ENCODE data around the gene SLC25A21. TPM values are rescaled to one million over a fixed set of nuclear protein-coding genes. Genes with fewer than 3 reads are reported as not detected.

Gene SLC25A21
- polyA plus RNA-seq, 2 of the 4 experiments (the other 2 are of a cell fraction) = 0.68 to 1.4 TPM

DNA sequence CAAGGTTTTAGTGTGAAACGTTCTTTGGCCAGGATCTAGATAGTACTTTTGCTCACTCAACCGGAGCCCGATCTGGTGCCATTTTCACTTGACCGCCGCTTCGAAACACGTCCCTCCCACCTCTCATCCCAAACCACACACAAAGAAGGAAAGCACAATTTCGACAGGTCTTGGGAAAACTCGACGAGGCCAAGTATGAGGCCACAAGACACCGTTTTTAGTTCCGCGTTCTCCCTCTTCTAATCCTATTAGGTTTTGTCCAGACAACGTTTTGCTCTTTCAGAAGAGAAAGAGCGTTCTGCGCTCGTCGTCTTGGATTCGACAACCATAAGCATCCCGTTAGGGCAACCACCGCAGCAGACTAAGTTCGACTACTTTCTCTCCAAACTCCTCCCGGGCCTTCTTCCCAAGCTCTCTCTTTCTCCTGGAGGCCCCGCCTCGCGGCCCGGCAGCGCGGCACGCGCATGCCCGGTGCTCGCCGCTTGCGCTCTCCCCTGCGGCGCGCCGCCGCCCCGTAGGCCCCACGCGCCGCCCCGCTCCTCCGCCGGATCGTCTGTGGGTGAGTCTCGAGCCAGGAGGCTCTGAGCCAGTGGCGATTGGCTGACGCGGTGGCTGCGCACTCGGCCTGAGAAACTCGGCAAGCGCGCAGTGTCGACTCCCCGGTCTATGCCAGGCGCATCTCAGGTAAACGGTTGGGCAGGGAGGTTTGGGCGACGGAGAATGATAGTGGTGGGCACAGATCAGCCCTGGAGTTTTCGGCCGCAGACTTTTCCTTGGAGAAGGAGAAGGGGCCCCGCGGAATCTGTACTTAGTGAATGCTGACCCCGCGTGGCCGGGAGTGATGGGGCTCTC is 25.2 kb upstream of the SLC25A21 start, which contains the start of gene MIPOL1:
Gene MIPOL1, plus strand, starts transcription at position 517 of the 852 bp plus-strand sequence. CDS start 49,952 bp downstream, outside the sequence.
- Histone ChIP-seq H3K4me3 (peak within 1 kb of the TSS; percentile 64), H3K27ac (peak within 1 kb of the TSS; percentile 85 to 91), H3K9me3 (no peaks in the 10 kb centered on the region), H3K4me2 (peak within 1 kb of the TSS; percentile 86), H3K4me1 (peaks cover 9% of the 10 kb centered on the region; the same call in 2 of the 3 replicates)
- ATAC-seq = peak; percentile 97 to 99
- CTCF ChIA-PET = interaction anchor here (0.6 to 3.7 kb wide), 9 partner anchors 9 to 778 kb away, joined by 3 to 12 read pairs (median 4); partner anchors contain the start of genes SLC25A21 and TTC6
- 5% methylated on average over 39 of the region's 70 CpGs for WGBS (ENCODE audit: missing lambda C conversion rate)
- POLR2A ChIA-PET = interaction anchor here (0.6 to 2.2 kb wide), 6 partner anchors 16 to 1371 kb away, joined by 3 to 20 read pairs (median 4); partner anchors contain the start of genes BRMS1L and SLC25A21
- peak; percentile 76 to 89 for DNase-seq (ENCODE audit: low read depth in 1 of 2, low spot score in 1 of 2)
- no peak for FAIRE-seq
- TF ChIP-seq, protein P1, sequence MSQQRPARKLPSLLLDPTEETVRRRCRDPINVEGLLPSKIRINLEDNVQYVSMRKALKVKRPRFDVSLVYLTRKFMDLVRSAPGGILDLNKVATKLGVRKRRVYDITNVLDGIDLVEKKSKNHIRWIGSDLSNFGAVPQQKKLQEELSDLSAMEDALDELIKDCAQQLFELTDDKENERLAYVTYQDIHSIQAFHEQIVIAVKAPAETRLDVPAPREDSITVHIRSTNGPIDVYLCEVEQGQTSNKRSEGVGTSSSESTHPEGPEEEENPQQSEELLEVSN (IDR thresholded peaks at IDR 0.05; ENCODE audit: borderline replicate concordance, low read depth) = peak; percentile 34; the same call in 1 of the 2 replicates
- TF ChIP-seq POLR2A (IDR thresholded peaks at IDR 0.05; ENCODE audit: low read length) (peak; percentile 75), HOXB13 (CRISPR knock-in tag; IDR thresholded peaks at IDR 0.05; ENCODE audit: low read depth) (no peak), NFE2L2 (conservative IDR thresholded peaks at IDR 0.05; ENCODE audit: low read length) (no peak), RARB (CRISPR knock-in tag; IDR thresholded peaks at IDR 0.05) (no peak), CHD4 (IDR thresholded peaks at IDR 0.05; ENCODE audit: borderline replicate concordance) (no peak), CBX8 (IDR thresholded peaks at IDR 0.05) (no peak), ZFP36 (IDR thresholded peaks at IDR 0.05; ENCODE audit: borderline replicate concordance, partially characterized antibody) (no peak), RCOR1 (IDR thresholded peaks at IDR 0.05; ENCODE audit: low read depth, low read length) (no peak), ZNF302 (CRISPR knock-in tag; IDR thresholded peaks at IDR 0.05) (no peak), CBX2 (IDR thresholded peaks at IDR 0.05; ENCODE audit: borderline replicate concordance, low read depth) (no peak), POLR2AphosphoS2 (conservative IDR thresholded peaks at IDR 0.05; ENCODE audit: low read length) (no peak), CEBPB (IDR thresholded peaks at IDR 0.05) (no peak), HOXB5 (CRISPR knock-in tag; IDR thresholded peaks at IDR 0.05) (no peak), EP300 (IDR thresholded peaks at IDR 0.05) (no peak), MAZ (IDR thresholded peaks at IDR 0.05; ENCODE audit: borderline replicate concordance, low read depth, low read length) (no peak), NPAS2 (CRISPR knock-in tag; IDR thresholded peaks at IDR 0.05; ENCODE audit: borderline replicate concordance) (no peak), TFCP2L1 (CRISPR knock-in tag; IDR thresholded peaks at IDR 0.05) (no peak), GATA3 (IDR thresholded peaks at IDR 0.05; ENCODE audit: borderline replicate concordance) (no peak), TP53 (CRISPR knock-in tag; IDR thresholded peaks at IDR 0.05) (no peak), CHD2 (IDR thresholded peaks at IDR 0.05; ENCODE audit: low read length, partially characterized antibody) (no peak), FOXS1 (CRISPR knock-in tag; IDR thresholded peaks at IDR 0.05) (no peak), MYC (IDR thresholded peaks at IDR 0.05; ENCODE audit: borderline replicate concordance, low read length) (peak; percentile 66; the same call in 1 of the 2 replicates), CTCF (IDR thresholded peaks at IDR 0.05) (peak; percentile 47), MAX (IDR thresholded peaks at IDR 0.05) (peak; percentile 71), HOXA7 (CRISPR knock-in tag; IDR thresholded peaks at IDR 0.05) (no peak), KDM5A (IDR thresholded peaks at IDR 0.05) (no peak), JUN (IDR thresholded peaks at IDR 0.05) (peak; percentile 69 to 79; a peak in 3 of 5 replicates), HEYL (CRISPR knock-in tag; IDR thresholded peaks at IDR 0.05) (no peak), SREBF2 (IDR thresholded peaks at IDR 0.05) (no peak), PHF8 (IDR thresholded peaks at IDR 0.05; ENCODE audit: borderline replicate concordance, low read depth) (peak; percentile 88), EHF (CRISPR knock-in tag; IDR thresholded peaks at IDR 0.05) (no peak), EHMT2 (IDR thresholded peaks at IDR 0.05; ENCODE audit: low read depth) (no peak), ZC3H11A (IDR thresholded peaks at IDR 0.05) (no peak), PBX3 (IDR thresholded peaks at IDR 0.05) (no peak)
- TF ChIP-seq, protein P2, sequence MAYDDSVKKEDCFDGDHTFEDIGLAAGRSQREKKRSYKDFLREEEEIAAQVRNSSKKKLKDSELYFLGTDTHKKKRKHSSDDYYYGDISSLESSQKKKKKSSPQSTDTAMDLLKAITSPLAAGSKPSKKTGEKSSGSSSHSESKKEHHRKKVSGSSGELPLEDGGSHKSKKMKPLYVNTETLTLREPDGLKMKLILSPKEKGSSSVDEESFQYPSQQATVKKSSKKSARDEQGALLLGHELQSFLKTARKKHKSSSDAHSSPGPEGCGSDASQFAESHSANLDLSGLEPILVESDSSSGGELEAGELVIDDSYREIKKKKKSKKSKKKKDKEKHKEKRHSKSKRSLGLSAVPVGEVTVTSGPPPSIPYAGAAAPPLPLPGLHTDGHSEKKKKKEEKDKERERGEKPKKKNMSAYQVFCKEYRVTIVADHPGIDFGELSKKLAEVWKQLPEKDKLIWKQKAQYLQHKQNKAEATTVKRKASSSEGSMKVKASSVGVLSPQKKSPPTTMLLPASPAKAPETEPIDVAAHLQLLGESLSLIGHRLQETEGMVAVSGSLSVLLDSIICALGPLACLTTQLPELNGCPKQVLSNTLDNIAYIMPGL (CRISPR knock-in tag; IDR thresholded peaks at IDR 0.05; ENCODE audit: borderline replicate concordance) = no peak
- TF ChIP-seq, protein P3, sequence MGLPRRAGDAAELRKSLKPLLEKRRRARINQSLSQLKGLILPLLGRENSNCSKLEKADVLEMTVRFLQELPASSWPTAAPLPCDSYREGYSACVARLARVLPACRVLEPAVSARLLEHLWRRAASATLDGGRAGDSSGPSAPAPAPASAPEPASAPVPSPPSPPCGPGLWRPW (IDR thresholded peaks at IDR 0.05) = no peak
